ENCODE measurements around the gene PLA2G2C.
"Not testable (repeated sequence)": the region's sequence is repeated elsewhere in the genome, so short reads cannot be mapped to it uniquely, and the experiment has no call there.

PLA2G2C gene

GRCh38 chr1:20150969-20151368 lies 35.3 kb downstream of the PLA2G2C start:
- no peak for DNase-seq

GRCh38 chr1:20150326-20150705 lies 36.0 kb downstream of the PLA2G2C start:
- no peak for DNase-seq

GRCh38 chr1:20149601-20150325 lies 36.6 kb downstream of the PLA2G2C start:
- DNase-seq = no peak

GRCh38 chr1:20148571-20149500 lies 37.5 kb downstream of the PLA2G2C start:
- DNase-seq = no peak

- DNase-seq = no peak
These were observed 38.3 kb downstream of the PLA2G2C start for GRCh38 chr1:20147846-20148570.

- no peak for DNase-seq
These were observed 42.4 kb downstream of the PLA2G2C start for GRCh38 chr1:20143734-20144565.

- DNase-seq = no peak
These were observed 43.0 kb downstream of the PLA2G2C start for GRCh38 chr1:20143318-20143717.

- no peak for DNase-seq
These were observed 44.2 kb downstream of the PLA2G2C start for GRCh38 chr1:20142001-20142710.

- no peak for DNase-seq
These were observed 44.9 kb downstream of the PLA2G2C start for GRCh38 chr1:20141466-20141865.

GRCh38 chr1:20141001-20141400 lies 45.3 kb downstream of the PLA2G2C start:
- DNase-seq = no peak

- no peak for DNase-seq
These were observed 46.3 kb downstream of the PLA2G2C start for GRCh38 chr1:20139776-20140612.

- no peak for DNase-seq
These were observed 47.3 kb downstream of the PLA2G2C start, which contains the start of gene PLA2G2F for GRCh38 chr1:20138961-20139550. TSS of gene PLA2G2F (plus strand) at chr1:20139323. CDS start at chr1:20139428, 105 bp downstream.

- DNase-seq = no peak
These were observed 48.0 kb downstream of the PLA2G2C start for GRCh38 chr1:20138346-20138745.

- no peak for DNase-seq
These were observed 48.7 kb downstream of the PLA2G2C start for GRCh38 chr1:20137604-20138003.

GRCh38 chr1:20137055-20137454 lies 49.3 kb downstream of the PLA2G2C start:
- no peak for DNase-seq

- DNase-seq = no peak
These were observed 50.1 kb downstream of the PLA2G2C start for GRCh38 chr1:20136249-20136648.

GRCh38 chr1:20134995-20135394 lies 51.3 kb downstream of the PLA2G2C start:
- no peak for DNase-seq

GRCh38 chr1:20130518-20130917 lies 55.8 kb downstream of the PLA2G2C start:
- not testable (repeated sequence) for DNase-seq

- DNase-seq = no peak
These were observed 59.4 kb downstream of the PLA2G2C start for GRCh38 chr1:20126806-20127440.

Data from activated naive CD4-positive, alpha-beta T cell (primary cell).